NCI-H1694 treated with DMSO at 0.1 percent for 48 hours (cell line): Measurements from ENCODE around the gene BNIPL.

Experiments used
- DNase-seq: peaks from one replicate; lab custom pipeline; 2025; lab: John Stamatoyannopoulos, UW

The BNIPL gene

DNA sequence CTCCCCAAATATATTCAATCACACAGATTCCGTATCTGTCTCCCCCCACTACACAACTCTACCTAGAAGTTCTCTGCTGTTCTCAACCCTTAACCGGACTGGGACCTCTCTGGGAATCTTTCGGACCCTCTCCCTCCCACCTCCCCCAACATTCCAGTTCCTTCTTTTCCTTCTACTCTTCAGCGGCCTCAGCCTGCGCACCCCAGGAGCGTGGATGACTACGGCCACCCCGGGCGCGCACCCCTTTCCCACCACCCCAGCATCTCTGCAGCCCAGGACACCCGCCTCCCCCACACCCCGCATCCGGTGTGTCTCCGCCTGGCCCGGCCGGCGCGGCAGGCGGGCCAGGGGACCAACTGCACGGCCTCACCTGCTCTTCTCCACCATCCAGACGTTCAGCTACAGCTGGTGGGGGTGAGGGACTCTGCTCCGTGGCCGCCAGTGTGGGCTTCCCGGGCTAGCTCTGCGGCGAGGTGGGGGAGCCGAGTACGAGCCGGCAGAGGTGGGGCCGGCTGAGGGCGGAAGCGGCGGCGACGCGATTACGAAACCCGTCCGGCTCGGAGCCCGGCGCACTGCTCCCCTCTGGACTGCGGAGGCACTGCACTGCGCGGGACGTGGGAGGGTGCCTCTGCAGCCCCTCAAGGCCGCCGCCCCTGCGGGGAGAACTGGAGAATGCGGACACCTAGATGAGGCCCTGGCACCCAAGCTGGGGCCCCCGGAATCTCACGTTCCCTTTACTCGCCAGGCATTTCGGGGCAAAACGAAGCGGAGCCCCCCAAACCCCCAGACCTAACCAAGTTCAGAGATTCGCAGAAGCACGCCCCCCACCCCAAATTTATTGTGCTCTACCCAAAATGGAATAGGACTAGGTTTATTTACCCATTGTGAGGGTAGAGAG lies 23.0 kb downstream of the BNIPL start, which contains the start of gene CDC42SE1:
Gene CDC42SE1 (minus strand): TSS at position 514 of the 898 bp plus-strand sequence. CDS start 3,892 bp downstream, outside the sequence.
- peak; percentile 91 for DNase-seq

- DNase-seq = peak; percentile 90
Measured at GRCh38 chr1:151060007-151060656, 23.7 kb downstream of the BNIPL start, which contains the start of gene MLLT11. Gene MLLT11 (plus strand): TSS chr1:151060397. CDS start chr1:151067225, 6,828 bp downstream.

DNA sequence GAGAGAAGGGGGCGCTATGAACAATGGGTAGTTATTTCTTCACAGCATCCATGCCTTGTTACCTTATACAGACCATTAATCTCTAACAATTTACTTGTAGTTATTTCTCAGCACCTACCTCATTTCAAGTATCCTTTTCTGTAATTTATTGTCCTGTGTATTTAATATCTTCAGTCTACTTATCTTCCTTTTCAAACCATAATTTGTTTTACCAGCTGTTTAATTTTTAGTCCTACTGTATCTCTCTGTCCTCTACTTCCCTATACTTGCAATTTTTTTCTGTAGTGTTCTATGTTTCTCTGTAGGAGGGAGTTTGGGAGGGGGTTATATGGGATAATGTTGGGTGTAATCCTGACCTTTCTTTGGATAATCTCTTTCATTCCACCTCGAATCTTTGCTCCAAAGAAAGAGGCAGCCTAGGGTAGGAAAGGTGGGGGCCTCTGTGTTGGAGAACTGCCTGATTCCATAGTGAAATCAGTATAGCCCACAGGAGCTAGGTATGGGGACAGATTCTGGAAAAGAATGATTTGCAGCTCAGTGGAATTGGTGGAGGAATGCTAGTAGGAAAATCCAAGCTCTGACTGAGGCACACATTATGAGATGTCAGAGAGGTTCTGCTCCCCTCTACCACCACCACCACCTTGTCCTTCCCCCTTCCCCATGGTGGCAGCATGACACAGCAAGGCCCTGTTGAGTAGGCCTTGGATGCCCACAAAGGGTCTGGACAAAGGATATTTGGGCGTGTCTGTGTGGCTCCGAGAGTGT lies 24.5 kb downstream of the BNIPL start:
- DNase-seq = peak; percentile 59

- peak; percentile 26 for DNase-seq
Measured at GRCh38 chr1:151061704-151062103, 25.3 kb downstream of the BNIPL start.

GRCh38 chr1:151062741-151063371 lies 26.5 kb downstream of the BNIPL start:
- no peak for DNase-seq

DNA sequence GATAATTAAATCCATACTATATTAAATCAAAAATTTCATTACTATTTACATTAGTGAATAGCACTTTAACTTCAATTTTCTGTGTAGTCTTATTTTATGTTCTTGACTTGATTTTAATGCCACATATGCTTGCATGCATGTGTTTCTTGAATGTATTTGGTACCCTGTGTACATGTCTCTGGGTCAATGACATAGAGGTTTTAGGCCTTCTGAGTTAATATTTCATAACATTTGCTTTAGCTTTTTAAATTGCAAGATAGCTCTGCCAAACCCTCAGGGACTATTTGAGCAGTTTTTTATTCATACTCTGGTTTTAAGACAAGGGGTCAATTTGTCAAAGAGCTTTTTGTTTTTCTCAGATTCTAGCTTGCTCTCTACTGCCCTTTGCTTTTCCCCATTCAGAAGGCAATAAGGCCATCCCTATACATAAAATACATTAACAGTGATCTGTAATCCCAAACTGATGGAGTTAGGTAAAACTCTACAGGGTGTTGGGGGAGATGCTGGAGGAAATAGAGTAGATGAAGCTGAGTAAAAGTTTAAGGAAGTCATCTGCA lies 28.8 kb downstream of the BNIPL start:
- DNase-seq = no peak

GRCh38 chr1:151067185-151067584 lies 30.8 kb downstream of the BNIPL start:
- DNase-seq = no peak

GRCh38 chr1:151069103-151069486 lies 32.7 kb downstream of the BNIPL start:
- DNase-seq = no peak

GRCh38 chr1:151070474-151071276 lies 34.3 kb downstream of the BNIPL start, which contains the start of gene GABPB2:
Gene GABPB2 (plus strand): TSS chr1:151070761. CDS start chr1:151088190, 17,429 bp downstream.
- DNase-seq = peak; percentile 94

DNA sequence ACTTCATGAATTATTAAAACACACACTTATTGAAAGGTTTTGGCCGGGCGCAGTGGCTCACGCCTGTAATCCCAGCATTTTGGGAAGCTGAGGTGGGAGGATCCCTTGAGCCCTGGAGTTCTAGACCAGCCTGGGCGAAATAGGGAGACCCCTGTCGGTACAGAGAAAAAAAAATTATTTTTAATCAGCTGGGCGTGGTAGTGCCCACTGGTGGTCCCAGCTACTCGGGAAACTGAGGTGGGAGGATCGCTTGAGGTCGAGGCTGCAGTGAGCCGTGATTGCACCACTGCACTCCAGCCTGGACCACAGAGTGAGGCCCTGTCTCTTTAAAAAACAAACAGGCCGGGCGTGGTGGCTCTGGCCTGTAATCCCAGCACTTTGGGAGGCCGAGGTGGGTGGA lies 35.8 kb downstream of the BNIPL start:
- no peak for DNase-seq

- DNase-seq = no peak
Measured at GRCh38 chr1:151085953-151086559, 49.7 kb downstream of the BNIPL start.
